GM19238 (cell line): ENCODE results near the gene ITSN1.

ENCODE experiments used
- DNase-seq: peaks from one replicate; pipeline ENCODE4 v3.0.0; 2011; ENCODE audit warnings: low spot score; ENCODE audit not compliant: insufficient read length

ITSN1 gene

GRCh38 chr21:33808715-33809367 lies 166.5 kb downstream of the ITSN1 start:
- no peak for DNase-seq

- no peak for DNase-seq
Observed at GRCh38 chr21:33810766-33811165, 168.5 kb downstream of the ITSN1 start.

- DNase-seq, result no peak
Observed at GRCh38 chr21:33811167-33812010, 169.1 kb downstream of the ITSN1 start.

GRCh38 chr21:33813832-33814365 lies 171.6 kb downstream of the ITSN1 start:
- DNase-seq, result no peak

GRCh38 chr21:33815143-33815707 lies 172.9 kb downstream of the ITSN1 start:
- no peak for DNase-seq

GRCh38 chr21:33816174-33816573 lies 173.9 kb downstream of the ITSN1 start:
- DNase-seq, result no peak

- DNase-seq, result no peak
Observed at GRCh38 chr21:33817138-33817537, 174.8 kb downstream of the ITSN1 start.

GRCh38 chr21:33817663-33818451 lies 175.6 kb downstream of the ITSN1 start:
- DNase-seq, result no peak

GRCh38 chr21:33820230-33820770 lies 178.0 kb downstream of the ITSN1 start:
- DNase-seq, result no peak

- DNase-seq, result no peak
Observed at GRCh38 chr21:33820798-33821197, 178.5 kb downstream of the ITSN1 start.

GRCh38 chr21:33821503-33822322 lies 179.4 kb downstream of the ITSN1 start:
- DNase-seq, result no peak

GRCh38 chr21:33824156-33824941 lies 182.0 kb downstream of the ITSN1 start:
- DNase-seq, result no peak

GRCh38 chr21:33825419-33825818 lies 183.1 kb downstream of the ITSN1 start:
- no peak for DNase-seq

GRCh38 chr21:33825915-33826314 lies 183.6 kb downstream of the ITSN1 start:
- DNase-seq, result no peak

- DNase-seq, result no peak
Observed at GRCh38 chr21:33828083-33828482, 185.8 kb downstream of the ITSN1 start.

GRCh38 chr21:33828577-33828976 lies 186.3 kb downstream of the ITSN1 start:
- DNase-seq, result no peak

GRCh38 chr21:33829844-33830243 lies 187.5 kb downstream of the ITSN1 start:
- no peak for DNase-seq

GRCh38 chr21:33831962-33832659 lies 189.8 kb downstream of the ITSN1 start:
- no peak for DNase-seq
